GM23338 (cell line): ENCODE measurements around the gene AHDC1. TPM values are rescaled to one million over a fixed set of nuclear protein-coding genes. Genes with fewer than 3 reads are reported as not detected.

Source experiments
- ATAC-seq: fragments of 200-7000 bp; cut with Tn5 transposase; 3 replicates; pipeline ENCODE4 v1.9.1; 2020
- DNase-seq: peaks from one replicate; pipeline ENCODE4 v3.0.0-alpha.2; 2015; ENCODE audit warnings: low spot score
- H2AFZ ChIP-seq: fragments of 200-600 bp; sonication (generic); 2 replicates; pipeline ENCODE4 v1.8.0; 2016; ENCODE audit warnings: antibody characterized with exemption, mild to moderate bottlenecking, moderate library complexity
- H3F3A ChIP-seq: fragments of 200-600 bp; sonication (generic); replicated peaks from 2 replicates; pipeline ENCODE4 v1.8.0; 2017; ENCODE audit warnings: antibody characterized with exemption, mixed run types, low read depth
- H3K27ac ChIP-seq: fragments of 200-600 bp; sonication (generic); 2 replicates; pipeline ENCODE4 v1.6.1; 2016; ENCODE audit warnings: low read depth
- H3K27me3 ChIP-seq: fragments of 200-600 bp; sonication (generic); 2 replicates; pipeline ENCODE4 v1.8.0; 2016; ENCODE audit warnings: mild to moderate bottlenecking, mixed run types, moderate library complexity; ENCODE audit not compliant: insufficient read depth
- H3K36me3 ChIP-seq: fragments of 200-600 bp; sonication (generic); 2 replicates; pipeline ENCODE4 v1.8.0; 2016; ENCODE audit warnings: mild to moderate bottlenecking; ENCODE audit not compliant: insufficient read depth
- H3K4me1 ChIP-seq: fragments of 200-600 bp; sonication (generic); 2 replicates; pipeline ENCODE4 v1.8.0; 2016; ENCODE audit warnings: mild to moderate bottlenecking, moderate library complexity; ENCODE audit not compliant: insufficient read depth
- H3K4me2 ChIP-seq: fragments of 200-600 bp; sonication (generic); 2 replicates; pipeline ENCODE4 v1.7.1; 2017; ENCODE audit warnings: mixed run types
- H3K4me3 ChIP-seq: fragments of 200-600 bp; sonication (generic); 2 replicates; pipeline ENCODE4 v1.6.1; 2016; ENCODE audit warnings: mixed run types
- H3K79me2 ChIP-seq: fragments of 200-600 bp; sonication (generic); replicated peaks from 2 replicates; pipeline ENCODE4 v1.8.0; 2017; ENCODE audit warnings: mild to moderate bottlenecking; ENCODE audit not compliant: insufficient read depth
- H3K9me2 ChIP-seq: fragments of 200-600 bp; sonication (generic); 2 replicates; pipeline ENCODE4 v1.8.0; 2017; ENCODE audit not compliant: insufficient read depth
- H4K20me1 ChIP-seq: fragments of 200-600 bp; sonication (generic); replicated peaks from 2 replicates; pipeline ENCODE4 v1.8.0; 2017; ENCODE audit warnings: mild to moderate bottlenecking; ENCODE audit not compliant: insufficient read depth
- H3K27ac Mint-ChIP-seq: 2 replicates; pipeline ENCODE4 v1.8.0; 2020; ENCODE audit warnings: inconsistent platforms, mild to moderate bottlenecking, moderate library complexity, mixed read lengths
- H3K27me3 Mint-ChIP-seq: 3 replicates; pipeline ENCODE4 v1.8.0; 2022; ENCODE audit warnings: low read depth, mild to moderate bottlenecking, moderate library complexity, mixed read lengths, inconsistent platforms; ENCODE audit not compliant: insufficient read depth, poor library complexity
- H3K36me3 Mint-ChIP-seq: 3 replicates; pipeline ENCODE4 v1.8.0; 2021; ENCODE audit warnings: low read depth, mild to moderate bottlenecking, inconsistent platforms, moderate library complexity, mixed read lengths
- H3K4me1 Mint-ChIP-seq: 3 replicates; pipeline ENCODE4 v1.8.0; 2020; ENCODE audit warnings: mild to moderate bottlenecking, inconsistent platforms, mixed read lengths
- H3K4me3 Mint-ChIP-seq: 3 replicates; pipeline ENCODE4 v1.8.0; 2021; ENCODE audit warnings: moderate library complexity, mild to moderate bottlenecking, inconsistent platforms, mixed read lengths
- H3K9me3 Mint-ChIP-seq: 3 replicates; pipeline ENCODE4 v1.8.0; 2020; ENCODE audit warnings: moderate library complexity, mild to moderate bottlenecking, inconsistent platforms, mixed read lengths
- CREB1 ChIP-seq: fragments of 250-450 bp; sonication (Bioruptor Pico); IDR thresholded peaks from 2 replicates; pipeline ENCODE4 v1.5.0; 2020; ENCODE audit warnings: low read depth, mild to moderate bottlenecking, moderate library complexity
- EZH2 ChIP-seq: fragments of 200-600 bp; sonication (generic); IDR thresholded peaks from one replicate; pipeline ENCODE4 v1.8.0; 2017; ENCODE audit warnings: antibody characterized with exemption, mild to moderate bottlenecking, low read depth; ENCODE audit not compliant: unreplicated experiment
- EZH2phosphoT487 ChIP-seq: fragments of 200-600 bp; sonication (generic); IDR thresholded peaks from one replicate; pipeline ENCODE4 v1.8.1; 2018; ENCODE audit warnings: antibody characterized with exemption; ENCODE audit not compliant: unreplicated experiment
- JUNB ChIP-seq: IDR thresholded peaks from one replicate; pipeline ENCODE4 v1.6.1; 2016; ENCODE audit warnings: antibody characterized with exemption; ENCODE audit not compliant: unreplicated experiment
- NANOG ChIP-seq: IDR thresholded peaks from 2 replicates; pipeline ENCODE4 v1.6.1; 2016; ENCODE audit warnings: antibody characterized with exemption, borderline replicate concordance
- POLR2AphosphoS5 ChIP-seq: IDR thresholded peaks from 2 replicates; pipeline ENCODE4 v1.6.1; 2016; ENCODE audit warnings: antibody characterized with exemption, low read depth
- STAT1 ChIP-seq: IDR thresholded peaks from one replicate; pipeline ENCODE4 v1.6.1; 2016; ENCODE audit warnings: antibody characterized with exemption; ENCODE audit not compliant: unreplicated experiment
- ZNF114 ChIP-seq: fragments of 250-450 bp; sonication (Bioruptor Pico); IDR thresholded peaks from 2 replicates; pipeline ENCODE4 v1.5.0; 2020; ENCODE audit warnings: mild to moderate bottlenecking, moderate library complexity
- ZNF331 ChIP-seq: fragments of 250-450 bp; sonication (Bioruptor Pico); IDR thresholded peaks from 2 replicates; pipeline ENCODE4 v1.5.0; 2020; ENCODE audit warnings: low read depth, mild to moderate bottlenecking, moderate library complexity
- polyA plus RNA-seq: library from polyadenylated mRNA; unstranded; fragments of >200 nt; fragmentation: Nextera tagmentation; extraction: Ambion mirVana; gene quantifications from 2 replicates; pipeline ENCODE4 v1.2.1, GENCODE V29; 2016
- total RNA-seq: library from RNA; depleted of rRNA; stranded (reverse); fragments of >200 nt; shearing (Covaris generic); gene quantifications from 2 replicates; pipeline ENCODE4 v1.2.3, GENCODE V29; 2014
- TF ChIP-seq, protein P1 (sequence below), 2 experiments: fragments of 200-600 bp in 1 of 2; sonication (generic) in 1 of 2; conservative IDR thresholded peaks; 2 replicates each; pipeline versions ENCODE4 v1.5.1 to v1.6.1; 2016 to 2017; ENCODE audit warnings: antibody characterized with exemption in 2 of 2, low read depth in 2 of 2, mild to moderate bottlenecking in 2 of 2, moderate library complexity in 1 of 2
- TF ChIP-seq, protein P2 (sequence below): IDR thresholded peaks from one replicate; pipeline ENCODE4 v1.6.1; 2018; ENCODE audit warnings: antibody characterized with exemption; ENCODE audit not compliant: unreplicated experiment
- TF ChIP-seq, protein P3 (sequence below): IDR thresholded peaks from 2 replicates; pipeline ENCODE4 v1.6.1; 2016; ENCODE audit warnings: antibody characterized with exemption
- TF ChIP-seq, protein P4 (sequence below): fragments of 250-450 bp; sonication (Bioruptor Pico); IDR thresholded peaks from 2 replicates; pipeline ENCODE4 v1.5.0; 2020; ENCODE audit warnings: mild to moderate bottlenecking, moderate library complexity

AHDC1 gene
- total and polyA plus RNA-seq, 2 experiments from 2014 or later, result 8.3 to 22.2 TPM

DNA sequence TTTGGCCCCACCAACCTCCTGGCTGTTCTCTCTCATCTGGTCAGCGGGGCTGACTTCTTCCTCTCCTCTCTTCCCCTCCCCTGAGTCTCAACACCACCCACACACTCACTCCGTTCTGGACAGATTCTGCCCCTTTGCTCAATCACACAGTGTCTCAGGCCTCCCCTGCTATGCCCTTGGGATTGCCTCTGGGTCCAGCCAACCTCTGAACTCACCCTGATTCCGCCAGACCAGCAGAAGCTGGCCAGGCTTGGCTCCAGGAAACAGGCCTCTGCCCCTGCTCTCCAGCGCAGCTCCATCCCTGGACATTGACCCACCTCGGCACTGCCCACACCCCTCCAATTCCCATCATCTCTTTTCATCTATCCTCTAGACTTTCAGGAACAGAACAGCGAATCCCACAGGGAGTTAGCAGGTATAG, 22.1 kb downstream of the AHDC1 start:
- no peak overlapping the region for H2AFZ ChIP-seq
- H4K20me1 ChIP-seq, result peaks cover 6% of the 10 kb centered on the region; the same call in 1 of the 2 replicates
- H3K9me3 Mint-ChIP-seq, result no peaks in the 10 kb centered on the region
- peaks cover 2% of the 10 kb centered on the region for H3K27me3 Mint-ChIP-seq
- no peak overlapping the region for H3K4me3 ChIP-seq
- H3K27ac Mint-ChIP-seq, result no peak overlapping the region; the same call in 1 of the 2 replicates
- no peak for TF ChIP-seq NANOG
- TF ChIP-seq EZH2phosphoT487, result no peak
- TF ChIP-seq, protein P1, sequence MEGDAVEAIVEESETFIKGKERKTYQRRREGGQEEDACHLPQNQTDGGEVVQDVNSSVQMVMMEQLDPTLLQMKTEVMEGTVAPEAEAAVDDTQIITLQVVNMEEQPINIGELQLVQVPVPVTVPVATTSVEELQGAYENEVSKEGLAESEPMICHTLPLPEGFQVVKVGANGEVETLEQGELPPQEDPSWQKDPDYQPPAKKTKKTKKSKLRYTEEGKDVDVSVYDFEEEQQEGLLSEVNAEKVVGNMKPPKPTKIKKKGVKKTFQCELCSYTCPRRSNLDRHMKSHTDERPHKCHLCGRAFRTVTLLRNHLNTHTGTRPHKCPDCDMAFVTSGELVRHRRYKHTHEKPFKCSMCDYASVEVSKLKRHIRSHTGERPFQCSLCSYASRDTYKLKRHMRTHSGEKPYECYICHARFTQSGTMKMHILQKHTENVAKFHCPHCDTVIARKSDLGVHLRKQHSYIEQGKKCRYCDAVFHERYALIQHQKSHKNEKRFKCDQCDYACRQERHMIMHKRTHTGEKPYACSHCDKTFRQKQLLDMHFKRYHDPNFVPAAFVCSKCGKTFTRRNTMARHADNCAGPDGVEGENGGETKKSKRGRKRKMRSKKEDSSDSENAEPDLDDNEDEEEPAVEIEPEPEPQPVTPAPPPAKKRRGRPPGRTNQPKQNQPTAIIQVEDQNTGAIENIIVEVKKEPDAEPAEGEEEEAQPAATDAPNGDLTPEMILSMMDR (conservative IDR thresholded peaks at IDR 0.05; ENCODE audit: low read depth in 2 of 2), result no peak
- no peak for TF ChIP-seq EZH2
- TF ChIP-seq JUNB, result no peak
- no peak for TF ChIP-seq POLR2AphosphoS5
- no peak for TF ChIP-seq STAT1
- TF ChIP-seq, protein P2, sequence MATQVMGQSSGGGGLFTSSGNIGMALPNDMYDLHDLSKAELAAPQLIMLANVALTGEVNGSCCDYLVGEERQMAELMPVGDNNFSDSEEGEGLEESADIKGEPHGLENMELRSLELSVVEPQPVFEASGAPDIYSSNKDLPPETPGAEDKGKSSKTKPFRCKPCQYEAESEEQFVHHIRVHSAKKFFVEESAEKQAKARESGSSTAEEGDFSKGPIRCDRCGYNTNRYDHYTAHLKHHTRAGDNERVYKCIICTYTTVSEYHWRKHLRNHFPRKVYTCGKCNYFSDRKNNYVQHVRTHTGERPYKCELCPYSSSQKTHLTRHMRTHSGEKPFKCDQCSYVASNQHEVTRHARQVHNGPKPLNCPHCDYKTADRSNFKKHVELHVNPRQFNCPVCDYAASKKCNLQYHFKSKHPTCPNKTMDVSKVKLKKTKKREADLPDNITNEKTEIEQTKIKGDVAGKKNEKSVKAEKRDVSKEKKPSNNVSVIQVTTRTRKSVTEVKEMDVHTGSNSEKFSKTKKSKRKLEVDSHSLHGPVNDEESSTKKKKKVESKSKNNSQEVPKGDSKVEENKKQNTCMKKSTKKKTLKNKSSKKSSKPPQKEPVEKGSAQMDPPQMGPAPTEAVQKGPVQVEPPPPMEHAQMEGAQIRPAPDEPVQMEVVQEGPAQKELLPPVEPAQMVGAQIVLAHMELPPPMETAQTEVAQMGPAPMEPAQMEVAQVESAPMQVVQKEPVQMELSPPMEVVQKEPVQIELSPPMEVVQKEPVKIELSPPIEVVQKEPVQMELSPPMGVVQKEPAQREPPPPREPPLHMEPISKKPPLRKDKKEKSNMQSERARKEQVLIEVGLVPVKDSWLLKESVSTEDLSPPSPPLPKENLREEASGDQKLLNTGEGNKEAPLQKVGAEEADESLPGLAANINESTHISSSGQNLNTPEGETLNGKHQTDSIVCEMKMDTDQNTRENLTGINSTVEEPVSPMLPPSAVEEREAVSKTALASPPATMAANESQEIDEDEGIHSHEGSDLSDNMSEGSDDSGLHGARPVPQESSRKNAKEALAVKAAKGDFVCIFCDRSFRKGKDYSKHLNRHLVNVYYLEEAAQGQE, result no peak
- TF ChIP-seq, protein P3, sequence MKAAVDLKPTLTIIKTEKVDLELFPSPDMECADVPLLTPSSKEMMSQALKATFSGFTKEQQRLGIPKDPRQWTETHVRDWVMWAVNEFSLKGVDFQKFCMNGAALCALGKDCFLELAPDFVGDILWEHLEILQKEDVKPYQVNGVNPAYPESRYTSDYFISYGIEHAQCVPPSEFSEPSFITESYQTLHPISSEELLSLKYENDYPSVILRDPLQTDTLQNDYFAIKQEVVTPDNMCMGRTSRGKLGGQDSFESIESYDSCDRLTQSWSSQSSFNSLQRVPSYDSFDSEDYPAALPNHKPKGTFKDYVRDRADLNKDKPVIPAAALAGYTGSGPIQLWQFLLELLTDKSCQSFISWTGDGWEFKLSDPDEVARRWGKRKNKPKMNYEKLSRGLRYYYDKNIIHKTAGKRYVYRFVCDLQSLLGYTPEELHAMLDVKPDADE, result no peak
- TF ChIP-seq ZNF331 (CRISPR knock-in tag), result no peak
- no peak for TF ChIP-seq CREB1 (CRISPR knock-in tag)
- TF ChIP-seq, protein P4, sequence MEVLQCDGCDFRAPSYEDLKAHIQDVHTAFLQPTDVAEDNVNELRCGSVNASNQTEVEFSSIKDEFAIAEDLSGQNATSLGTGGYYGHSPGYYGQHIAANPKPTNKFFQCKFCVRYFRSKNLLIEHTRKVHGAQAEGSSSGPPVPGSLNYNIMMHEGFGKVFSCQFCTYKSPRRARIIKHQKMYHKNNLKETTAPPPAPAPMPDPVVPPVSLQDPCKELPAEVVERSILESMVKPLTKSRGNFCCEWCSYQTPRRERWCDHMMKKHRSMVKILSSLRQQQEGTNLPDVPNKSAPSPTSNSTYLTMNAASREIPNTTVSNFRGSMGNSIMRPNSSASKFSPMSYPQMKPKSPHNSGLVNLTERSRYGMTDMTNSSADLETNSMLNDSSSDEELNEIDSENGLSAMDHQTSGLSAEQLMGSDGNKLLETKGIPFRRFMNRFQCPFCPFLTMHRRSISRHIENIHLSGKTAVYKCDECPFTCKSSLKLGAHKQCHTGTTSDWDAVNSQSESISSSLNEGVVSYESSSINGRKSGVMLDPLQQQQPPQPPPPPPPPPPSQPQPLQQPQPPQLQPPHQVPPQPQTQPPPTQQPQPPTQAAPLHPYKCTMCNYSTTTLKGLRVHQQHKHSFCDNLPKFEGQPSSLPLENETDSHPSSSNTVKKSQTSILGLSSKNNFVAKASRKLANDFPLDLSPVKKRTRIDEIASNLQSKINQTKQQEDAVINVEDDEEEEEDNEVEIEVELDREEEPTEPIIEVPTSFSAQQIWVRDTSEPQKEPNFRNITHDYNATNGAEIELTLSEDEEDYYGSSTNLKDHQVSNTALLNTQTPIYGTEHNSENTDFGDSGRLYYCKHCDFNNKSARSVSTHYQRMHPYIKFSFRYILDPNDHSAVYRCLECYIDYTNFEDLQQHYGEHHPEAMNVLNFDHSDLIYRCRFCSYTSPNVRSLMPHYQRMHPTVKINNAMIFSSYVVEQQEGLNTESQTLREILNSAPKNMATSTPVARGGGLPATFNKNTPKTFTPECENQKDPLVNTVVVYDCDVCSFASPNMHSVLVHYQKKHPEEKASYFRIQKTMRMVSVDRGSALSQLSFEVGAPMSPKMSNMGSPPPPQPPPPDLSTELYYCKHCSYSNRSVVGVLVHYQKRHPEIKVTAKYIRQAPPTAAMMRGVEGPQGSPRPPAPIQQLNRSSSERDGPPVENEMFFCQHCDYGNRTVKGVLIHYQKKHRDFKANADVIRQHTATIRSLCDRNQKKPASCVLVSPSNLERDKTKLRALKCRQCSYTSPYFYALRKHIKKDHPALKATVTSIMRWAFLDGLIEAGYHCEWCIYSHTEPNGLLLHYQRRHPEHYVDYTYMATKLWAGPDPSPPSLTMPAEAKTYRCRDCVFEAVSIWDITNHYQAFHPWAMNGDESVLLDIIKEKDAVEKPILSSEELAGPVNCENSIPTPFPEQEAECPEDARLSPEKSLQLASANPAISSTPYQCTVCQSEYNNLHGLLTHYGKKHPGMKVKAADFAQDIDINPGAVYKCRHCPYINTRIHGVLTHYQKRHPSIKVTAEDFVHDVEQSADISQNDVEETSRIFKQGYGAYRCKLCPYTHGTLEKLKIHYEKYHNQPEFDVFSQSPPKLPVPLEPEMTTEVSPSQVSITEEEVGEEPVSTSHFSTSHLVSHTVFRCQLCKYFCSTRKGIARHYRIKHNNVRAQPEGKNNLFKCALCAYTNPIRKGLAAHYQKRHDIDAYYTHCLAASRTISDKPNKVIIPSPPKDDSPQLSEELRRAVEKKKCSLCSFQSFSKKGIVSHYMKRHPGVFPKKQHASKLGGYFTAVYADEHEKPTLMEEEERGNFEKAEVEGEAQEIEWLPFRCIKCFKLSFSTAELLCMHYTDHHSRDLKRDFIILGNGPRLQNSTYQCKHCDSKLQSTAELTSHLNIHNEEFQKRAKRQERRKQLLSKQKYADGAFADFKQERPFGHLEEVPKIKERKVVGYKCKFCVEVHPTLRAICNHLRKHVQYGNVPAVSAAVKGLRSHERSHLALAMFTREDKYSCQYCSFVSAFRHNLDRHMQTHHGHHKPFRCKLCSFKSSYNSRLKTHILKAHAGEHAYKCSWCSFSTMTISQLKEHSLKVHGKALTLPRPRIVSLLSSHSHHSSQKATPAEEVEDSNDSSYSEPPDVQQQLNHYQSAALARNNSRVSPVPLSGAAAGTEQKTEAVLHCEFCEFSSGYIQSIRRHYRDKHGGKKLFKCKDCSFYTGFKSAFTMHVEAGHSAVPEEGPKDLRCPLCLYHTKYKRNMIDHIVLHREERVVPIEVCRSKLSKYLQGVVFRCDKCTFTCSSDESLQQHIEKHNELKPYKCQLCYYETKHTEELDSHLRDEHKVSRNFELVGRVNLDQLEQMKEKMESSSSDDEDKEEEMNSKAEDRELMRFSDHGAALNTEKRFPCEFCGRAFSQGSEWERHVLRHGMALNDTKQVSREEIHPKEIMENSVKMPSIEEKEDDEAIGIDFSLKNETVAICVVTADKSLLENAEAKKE (CRISPR knock-in tag), result no peak
- TF ChIP-seq ZNF114, result no peak
- no peaks in the 10 kb centered on the region for H3K36me3 ChIP-seq
- H3K4me2 ChIP-seq, result no peak overlapping the region
- no peak for DNase-seq
- H3K4me3 Mint-ChIP-seq, result no peak overlapping the region
- ATAC-seq, result no peak
- H3K27ac ChIP-seq, result no peak overlapping the region
- H3K27me3 ChIP-seq, result no peaks in the 10 kb centered on the region
- no peaks in the 10 kb centered on the region for H3K9me2 ChIP-seq
- H3K4me1 ChIP-seq, result no peaks in the 10 kb centered on the region
- peaks cover 2% of the 10 kb centered on the region; the same call in 1 of the 2 replicates for H3F3A ChIP-seq
- peaks cover 16% of the 10 kb centered on the region for H3K79me2 ChIP-seq
- H3K4me1 Mint-ChIP-seq, result peaks cover 11% of the 10 kb centered on the region
- no peaks in the 10 kb centered on the region; the same call in 2 of the 3 replicates for H3K36me3 Mint-ChIP-seq
